UCSD-AML1 (cell line): Measurements from ENCODE around the gene CSNK2A3.
"Not testable (repeated sequence)": the region's sequence is repeated elsewhere in the genome, so short reads cannot be mapped to it uniquely, and the experiment has no call there.

Experiments
- DNase-seq: peaks from one replicate; lab custom pipeline; 2025; ENCODE audit not compliant: unreplicated experiment; lab: John Stamatoyannopoulos, UW

Gene CSNK2A3

DNA sequence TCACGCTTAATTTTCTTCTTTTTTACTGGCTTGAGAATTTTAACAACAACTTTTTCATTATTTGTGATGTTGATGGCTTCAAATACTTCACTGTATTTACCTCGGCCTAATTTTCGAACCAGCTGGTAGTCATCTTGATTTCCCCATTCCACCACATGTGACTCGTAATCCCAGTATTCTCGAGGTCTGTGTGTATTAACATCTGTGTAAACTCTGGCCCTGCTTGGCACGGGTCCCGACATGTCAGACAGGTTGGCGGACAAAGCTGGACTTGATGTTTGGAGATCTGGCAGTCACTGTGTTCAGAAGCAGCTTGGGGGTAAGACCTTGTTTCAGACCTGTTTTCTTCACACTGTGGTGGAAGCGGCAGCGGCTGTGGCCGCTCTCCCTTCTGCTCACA, at the start of gene CSNK2A3:
Gene CSNK2A3 (minus strand): TSS at position 373 of the 400 bp plus-strand sequence. CDS start 131 bp downstream, at position 242.
- not testable (repeated sequence) for DNase-seq

DNA sequence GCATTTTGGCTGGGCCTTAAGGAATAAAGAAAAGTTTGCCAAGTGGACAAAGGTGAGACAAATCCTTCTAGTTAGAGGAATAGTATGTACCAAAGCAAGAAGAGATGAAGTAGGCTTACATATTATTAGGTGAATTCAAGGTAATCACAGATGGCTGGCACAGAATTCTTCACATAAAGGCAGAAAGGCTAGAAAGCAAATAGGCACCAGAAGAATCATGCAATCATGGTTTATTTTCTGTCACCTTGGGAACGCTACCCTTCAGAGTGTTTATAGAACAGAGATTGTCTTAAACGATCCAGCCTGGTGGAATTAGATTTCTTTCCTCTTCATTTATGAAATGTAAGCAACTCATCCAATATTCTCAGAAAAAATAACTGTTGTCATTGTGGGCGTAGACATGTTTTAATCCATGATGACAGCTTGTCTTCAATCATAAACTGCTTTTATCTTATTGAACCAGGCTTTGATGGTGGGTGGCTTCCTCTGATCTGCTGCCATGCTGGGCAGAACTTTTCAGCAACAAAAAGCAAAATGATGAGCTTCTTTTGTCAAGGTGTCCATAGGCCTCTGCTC, 49.0 kb upstream of the CSNK2A3 start:
- no peak for DNase-seq

DNA sequence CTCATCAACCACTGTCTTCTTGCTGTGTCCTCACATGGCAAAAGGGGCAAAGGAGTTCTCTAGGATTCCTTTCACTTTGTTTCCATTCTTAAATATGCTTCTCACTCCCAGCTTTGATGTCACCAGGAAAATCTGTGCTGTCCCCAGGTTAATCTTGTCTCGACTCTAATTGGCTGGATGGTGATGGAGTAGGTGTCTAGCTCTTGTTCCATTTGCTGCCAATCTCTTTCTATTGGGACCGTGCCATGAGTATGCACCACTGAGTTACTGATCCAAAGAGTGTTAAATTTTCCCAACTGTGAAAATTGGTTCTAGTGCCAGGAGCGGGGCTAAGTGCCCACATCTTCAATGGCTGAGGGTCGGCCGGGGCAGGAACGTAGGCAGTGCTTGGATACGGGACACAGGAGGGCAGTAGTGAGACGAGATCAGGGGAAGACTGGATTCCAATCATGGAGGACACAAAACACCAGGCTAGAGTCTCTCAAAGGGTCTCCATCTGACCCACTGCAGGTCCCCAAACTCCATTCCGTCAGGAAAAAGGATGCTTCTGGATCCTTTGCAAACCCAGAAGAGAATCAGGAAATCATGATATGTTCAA, 47.7 kb upstream of the CSNK2A3 start:
- peak; percentile 19 for DNase-seq

DNA sequence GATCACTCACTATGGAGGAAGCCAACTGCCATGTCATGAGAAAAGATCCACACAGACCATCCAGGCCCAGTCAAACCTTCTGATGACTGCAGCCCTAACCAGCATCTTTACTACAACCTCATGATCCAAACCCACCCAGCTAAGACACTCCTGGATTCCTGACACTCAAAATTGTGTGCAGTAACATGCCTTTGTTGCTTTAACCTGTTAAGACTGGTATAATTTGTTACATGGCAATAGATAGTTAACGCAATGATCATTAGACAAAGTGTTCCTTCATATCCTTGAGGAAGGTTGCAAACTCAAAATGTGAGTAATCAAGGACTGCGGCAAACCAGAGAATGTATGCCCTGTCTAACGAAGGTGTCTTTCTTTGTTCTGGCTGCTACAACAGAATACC, 47.1 kb upstream of the CSNK2A3 start:
- DNase-seq, result no peak

DNA sequence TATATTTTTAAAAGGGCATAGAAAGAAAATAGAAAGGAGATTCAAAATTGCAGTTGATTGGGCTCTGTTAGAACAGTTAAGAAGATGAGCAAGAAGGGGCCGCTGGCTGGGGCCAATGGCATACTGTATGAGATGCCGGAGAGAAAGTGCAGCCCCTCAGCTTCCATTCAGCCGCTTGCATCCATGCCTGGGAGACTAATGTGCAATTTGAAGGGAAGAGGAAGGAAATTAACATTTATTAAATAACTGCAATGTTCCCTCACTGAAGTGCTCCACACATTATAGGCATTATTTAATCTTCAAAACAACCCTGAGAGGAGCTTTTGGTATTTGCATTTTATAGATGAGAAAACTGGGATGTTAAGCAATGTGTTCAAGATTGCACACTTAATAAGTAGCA, 44.7 kb upstream of the CSNK2A3 start:
- DNase-seq, result no peak

DNA sequence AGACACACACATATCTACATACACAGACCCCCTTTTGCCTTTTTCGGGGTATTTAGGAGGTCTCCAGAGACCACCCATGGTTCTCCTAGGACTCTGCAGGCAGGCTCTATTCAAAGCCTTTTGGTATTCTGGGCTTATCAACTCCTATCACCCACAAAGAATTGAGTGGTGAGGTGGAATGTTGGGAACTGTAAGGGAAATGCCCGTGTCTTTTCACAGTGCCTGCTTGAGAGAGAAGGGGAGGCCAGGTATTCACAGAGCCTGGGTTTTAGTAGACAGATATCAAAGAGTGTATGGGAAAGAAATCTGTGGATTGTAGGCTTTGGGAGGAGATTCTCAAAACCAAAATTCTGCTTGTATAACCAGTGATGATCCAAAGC, 44.0 kb upstream of the CSNK2A3 start:
- DNase-seq, result no peak

DNA sequence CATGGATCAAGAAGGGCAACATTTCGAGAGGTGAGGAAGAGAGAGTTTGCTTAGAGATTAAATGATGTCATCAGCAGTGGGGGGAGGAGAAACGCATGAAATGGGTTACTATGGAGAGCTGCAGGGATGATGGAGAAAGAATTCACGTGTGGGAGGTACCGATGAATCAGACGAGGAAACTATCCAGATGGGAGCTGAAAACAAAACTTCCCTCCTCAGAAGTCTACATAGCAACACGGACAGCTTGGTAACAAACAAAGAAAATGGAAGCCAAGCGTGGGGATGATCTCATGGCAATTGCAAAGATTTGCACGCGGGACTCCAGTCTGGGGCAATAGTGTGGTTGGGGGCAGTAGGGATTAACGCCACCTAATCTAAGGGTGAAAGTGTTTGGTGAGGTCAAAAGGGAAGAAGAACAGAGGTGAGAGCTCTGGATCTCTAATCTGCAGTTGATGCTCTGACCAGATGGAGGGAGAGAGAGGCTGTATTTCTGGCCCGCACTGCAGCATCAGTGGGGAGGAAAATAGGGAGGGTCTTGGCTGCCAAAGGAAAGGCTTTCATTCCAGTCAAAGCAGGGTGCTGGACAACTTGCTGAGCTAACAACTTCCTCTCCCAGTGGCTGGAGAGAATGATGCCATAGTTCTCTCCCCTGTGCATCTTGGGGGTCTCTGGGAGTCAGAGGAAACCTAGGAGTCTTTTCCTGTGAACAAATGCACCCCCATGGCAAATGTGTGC, 43.4 kb upstream of the CSNK2A3 start:
- no peak for DNase-seq

DNA sequence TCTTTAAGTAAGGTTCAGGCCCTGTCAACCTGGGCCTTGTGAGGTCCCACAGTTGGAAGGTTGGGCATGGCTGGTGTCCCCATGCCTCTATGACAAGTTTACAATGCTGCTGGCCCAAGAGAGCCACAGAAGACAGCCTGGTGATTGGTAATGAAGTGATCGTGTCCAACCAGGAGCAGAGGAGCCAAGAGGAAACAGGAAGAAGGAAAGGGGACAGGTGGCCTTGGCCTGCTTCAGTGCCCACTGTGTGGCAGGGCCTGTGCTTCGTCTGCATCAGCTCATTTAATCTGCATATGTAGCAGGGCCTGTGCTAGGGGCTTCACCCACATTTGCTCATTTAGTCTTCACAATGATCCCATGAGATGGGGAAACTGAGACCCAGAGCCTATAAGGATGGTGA, 42.1 kb upstream of the CSNK2A3 start:
- DNase-seq, result no peak

DNA sequence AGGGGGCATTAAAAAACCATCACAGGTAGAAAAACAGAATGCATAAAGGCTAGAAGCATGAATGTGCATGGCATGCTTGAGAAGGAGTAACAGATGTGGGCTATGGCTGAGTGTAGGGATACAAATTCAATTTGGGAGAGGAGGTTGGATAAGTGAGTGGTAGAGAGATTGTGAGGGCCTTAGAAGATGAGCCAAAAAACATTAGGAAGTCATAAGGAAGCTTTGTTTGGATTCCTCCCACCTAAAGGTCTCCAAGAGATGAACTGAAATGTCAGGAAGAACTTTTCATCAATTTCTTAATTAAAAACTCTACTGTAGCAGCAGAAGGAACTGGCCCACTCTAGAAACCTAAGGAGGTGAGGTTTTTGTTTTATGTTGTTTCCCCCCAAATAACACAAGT, 41.2 kb upstream of the CSNK2A3 start:
- no peak for DNase-seq

DNA sequence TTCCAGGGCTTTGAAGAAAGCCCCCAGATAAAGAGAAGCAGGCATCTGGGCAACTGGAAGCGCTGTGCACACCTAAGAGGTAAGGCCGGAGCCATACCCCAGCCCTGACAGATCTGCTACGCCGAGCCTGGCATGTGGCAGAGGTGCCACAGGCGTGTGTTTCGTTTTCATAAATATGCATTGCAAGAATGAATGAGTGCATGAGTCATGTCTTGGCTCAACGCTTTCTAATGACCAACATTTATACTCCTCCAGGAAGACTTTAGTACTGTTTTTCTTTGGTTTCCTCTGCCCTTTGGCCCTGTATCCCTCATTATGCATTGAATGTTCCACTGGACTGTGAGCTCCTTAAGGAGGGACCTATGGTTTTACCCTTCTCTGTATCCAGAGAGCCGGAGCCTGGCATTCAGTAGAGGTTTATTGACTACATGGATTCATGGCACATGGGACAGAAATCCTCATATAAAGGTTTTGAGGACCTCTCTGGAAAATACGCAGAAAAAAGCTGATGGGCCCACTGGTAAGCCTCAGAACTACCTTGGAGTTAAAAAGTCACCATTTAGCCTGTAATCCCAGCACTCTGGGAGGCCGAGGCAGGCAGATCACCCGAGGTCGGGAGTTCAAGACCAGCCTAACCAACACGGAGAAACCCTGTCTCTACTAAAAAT, 38.9 kb upstream of the CSNK2A3 start:
- no peak for DNase-seq

DNA sequence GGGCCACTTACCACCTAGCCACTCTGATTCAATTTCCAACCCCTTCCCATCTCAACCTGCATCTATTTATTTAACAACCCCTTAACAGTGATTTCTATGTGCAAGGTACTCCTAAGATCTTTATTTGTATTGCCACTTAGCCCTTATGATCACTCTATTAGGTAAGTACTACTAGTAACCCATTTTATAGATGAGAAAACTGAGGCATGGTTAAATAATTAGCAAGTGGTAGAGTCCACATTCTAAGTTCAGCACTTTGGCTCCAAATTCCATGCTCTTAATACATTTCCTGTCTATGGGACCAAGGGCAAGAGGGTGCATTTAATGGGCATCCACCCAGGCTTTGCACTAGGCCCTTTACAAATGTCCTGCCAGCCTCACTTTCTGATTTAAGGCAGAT, 38.1 kb upstream of the CSNK2A3 start:
- no peak for DNase-seq

DNA sequence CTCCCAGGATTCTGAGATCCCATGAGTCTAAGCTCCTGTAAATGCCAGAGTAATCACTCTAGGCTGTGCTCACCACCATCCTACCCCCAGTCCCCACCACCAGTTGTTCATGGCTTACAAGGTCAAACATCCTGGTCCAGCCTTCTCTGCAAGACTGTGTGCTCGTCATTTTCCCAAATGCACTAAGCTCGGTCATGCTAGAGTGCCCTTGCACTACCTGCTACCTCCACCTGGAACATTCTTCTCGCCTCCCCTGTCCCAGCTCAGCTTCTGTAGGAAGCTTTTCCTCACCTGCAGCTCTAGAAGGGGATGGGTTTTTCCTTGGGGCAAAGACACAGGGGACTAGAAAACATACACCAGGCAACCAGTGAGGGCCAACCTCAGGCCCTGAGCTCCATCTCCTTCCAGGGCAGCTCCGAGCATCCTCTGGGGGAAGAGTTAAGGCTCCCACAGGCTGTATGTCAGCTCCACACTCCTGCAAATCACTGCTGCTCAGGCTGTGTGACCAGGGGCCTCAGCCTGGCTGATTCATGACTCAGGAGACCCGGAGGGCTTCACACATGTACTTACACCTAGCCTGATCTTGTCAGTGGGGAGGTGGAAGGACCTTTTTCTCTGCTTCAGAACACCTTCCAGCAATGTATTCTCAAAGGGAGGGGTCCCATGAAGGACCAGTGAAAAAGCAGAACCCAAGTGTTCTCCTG, 37.2 kb upstream of the CSNK2A3 start:
- DNase-seq, result no peak

DNA sequence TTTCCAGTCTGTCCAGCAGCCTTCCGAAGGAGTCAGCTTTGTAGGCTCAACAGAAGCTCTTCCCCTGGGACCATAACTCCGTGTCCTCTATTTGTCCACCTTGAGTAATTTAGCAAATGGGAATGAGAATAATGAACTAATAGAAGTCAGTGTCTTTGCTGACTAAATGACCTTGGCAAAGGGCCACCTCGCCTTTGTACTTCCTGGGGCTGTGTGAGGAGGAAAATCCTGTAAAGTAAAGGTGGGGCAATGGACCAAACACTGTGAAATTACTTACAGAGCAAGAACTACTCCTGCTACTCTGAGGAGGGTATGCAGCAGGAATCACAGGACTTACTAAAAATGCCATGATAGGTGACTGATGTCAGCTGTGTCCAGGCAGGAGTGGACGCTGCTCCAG, 36.2 kb upstream of the CSNK2A3 start:
- no peak for DNase-seq

DNA sequence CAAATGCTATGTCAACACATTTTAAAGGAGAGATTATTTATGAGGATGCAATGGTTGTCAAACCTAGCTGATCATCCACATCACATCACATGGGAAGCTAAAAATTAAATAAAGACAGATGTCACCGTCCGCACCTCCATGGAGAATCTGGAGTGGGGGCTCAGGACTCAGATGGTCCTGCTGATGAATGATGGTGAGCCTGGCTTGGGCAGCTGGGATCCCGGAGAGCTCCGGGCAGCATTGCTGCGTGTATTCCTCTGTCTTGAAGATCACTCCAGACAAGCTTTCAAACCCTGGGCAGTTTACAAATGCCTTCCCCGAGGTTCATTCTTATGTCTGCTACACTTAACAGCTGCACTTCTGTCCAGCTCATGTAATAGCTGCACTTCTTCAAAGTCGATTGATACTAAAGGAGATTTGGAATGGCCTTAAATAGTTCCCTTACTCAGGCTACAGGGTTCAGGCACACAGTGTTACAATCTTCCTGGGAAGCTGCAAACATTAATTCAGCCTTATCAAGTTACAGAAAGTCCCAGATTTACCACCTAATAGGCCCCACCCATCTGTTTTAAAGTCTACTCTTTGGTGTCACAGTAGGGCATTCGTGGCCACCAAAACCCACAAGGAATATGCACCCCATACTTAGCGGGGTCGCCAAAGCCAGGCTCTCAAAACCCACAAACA, 34.7 kb upstream of the CSNK2A3 start:
- DNase-seq, result no peak

DNA sequence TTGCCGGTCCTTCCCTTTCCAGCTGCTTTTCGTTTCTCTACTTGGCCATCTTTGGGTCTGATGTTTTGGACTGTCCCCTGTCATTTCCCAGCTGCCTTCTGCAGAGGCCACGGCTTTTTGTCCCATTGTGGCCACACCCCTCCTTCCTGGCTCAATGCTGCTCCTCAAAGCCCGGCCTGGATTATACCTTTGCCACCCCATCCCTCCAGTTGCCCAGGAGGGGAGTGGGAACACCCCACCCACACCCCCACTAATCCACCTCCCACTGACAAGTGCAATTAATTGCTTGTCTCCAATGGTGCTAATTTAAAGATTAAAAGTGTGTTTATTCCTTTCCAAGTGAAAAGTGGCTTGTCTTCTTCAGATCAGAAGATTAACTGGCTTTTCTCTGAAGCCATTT, 34.2 kb upstream of the CSNK2A3 start:
- no peak for DNase-seq

DNA sequence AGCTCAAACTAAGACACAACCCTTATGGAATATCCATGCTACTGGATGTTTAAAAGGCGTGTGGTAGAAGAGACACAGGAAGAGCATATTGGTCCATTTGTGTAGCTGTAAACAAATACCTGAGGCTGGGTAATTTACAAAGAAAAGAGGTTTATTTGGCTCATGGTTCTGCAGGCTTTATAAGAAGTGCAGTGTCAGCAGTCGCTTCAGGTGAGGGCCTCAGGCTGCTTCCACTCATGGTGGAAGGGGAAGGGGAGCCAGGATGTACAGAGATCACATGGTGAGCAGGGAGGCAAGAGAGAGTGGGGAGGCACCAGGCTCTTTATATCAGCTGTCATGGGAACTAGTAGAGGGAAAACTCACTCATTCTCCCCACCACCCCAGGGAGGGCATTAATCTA, 31.8 kb upstream of the CSNK2A3 start:
- no peak for DNase-seq

DNA sequence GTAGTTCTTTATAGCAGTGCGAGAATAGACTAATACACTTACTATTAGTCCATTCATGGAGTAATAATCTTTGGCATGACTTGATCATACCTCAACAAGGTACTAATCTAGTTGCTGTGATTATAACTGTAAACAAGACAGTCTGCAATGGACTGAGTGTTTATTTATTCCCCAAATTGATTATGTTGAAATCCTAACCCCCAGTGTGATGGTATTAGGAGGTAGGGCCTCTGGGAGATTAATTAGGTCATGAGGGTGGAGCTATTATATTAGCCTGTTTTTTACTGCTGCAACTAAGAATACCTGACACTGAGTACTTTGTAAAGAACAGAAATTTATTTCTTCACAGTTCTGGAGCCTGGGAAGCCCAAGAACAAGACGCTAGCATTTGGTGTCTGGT, 30.9 kb upstream of the CSNK2A3 start:
- no peak for DNase-seq

DNA sequence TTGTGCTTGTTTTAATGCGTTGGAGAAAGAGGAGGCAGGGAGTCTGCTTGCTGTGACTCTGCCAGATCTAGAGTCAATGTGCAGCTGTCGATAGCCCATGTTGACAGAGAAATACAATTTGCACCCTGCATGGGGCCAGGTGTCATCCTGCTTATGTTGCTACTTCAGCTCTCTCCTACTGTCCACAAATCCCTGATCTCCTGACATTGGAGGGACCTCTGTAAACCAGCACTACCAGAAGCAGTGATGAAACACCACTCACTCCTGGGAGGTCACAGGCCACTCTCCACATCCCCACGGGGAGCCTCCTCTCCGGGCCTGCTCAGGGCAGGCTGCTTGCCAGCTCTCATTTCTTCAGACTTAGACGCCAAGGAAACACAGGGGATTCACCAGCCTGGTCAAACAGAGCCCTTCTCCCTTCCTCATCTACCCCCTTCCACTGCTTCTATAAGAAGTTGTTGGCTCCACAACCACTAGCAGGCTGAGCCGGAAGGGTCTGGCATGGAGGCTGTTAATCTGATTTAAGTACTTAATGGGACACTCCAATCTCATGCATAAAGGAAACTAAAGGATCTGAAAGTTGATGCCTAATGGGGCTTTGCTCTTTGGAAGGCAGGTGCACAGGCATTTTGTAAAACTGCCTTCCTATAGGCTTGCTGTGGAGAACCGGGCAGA, 29.9 kb upstream of the CSNK2A3 start:
- DNase-seq, result no peak

DNA sequence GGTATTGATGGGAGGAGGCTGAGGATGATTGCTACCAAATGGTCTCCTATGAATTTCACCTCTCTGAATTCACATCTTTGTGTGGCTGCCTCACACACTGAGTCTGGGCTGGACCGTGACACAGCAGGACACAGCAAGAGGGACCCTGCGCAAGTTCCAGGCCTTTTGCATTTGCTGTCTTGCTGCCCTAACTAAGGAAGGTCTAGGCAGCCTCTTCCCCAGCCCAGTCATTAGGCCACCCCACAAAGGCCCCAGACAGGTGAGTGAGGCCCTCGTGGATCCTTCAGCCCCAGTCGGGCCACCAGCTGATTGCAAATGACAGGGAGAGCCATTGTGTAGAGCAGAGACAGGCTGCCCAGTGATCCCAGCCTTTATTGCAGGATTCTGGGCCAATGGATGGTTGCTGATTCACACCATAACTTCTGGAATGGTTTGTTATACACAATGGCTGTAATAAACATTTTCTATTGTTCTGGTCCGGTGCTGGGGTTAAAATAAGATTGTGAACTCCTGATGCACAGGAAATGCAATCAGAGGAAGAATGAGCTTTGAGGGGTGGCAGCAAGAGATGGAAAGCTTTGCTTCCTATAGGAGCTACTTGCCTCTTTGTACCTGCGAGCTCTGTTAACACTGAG, 28.5 kb upstream of the CSNK2A3 start:
- no peak for DNase-seq

DNA sequence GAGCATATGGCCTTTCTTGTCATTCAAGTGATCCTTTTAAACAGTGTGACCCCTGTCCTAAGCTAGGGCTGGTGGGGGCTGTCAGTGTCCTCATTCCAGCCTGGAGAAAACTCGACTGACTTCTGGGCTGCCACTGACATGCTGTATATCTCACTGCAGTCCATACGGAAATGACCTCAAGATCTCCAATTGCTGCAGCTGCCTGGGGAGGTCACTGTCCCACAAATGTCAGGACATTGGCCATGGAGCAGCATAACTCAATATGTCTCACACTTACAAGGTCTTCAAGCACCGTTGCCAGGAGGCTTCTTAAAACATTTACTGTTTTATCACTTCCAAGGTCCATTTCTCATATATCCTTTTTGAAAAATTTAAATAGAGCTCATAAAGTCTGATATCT, 27.8 kb upstream of the CSNK2A3 start:
- DNase-seq, result no peak
